Liver (tissue), 9 donors: ENCODE measurements around the gene MB21D2. TPM values are rescaled to one million over a fixed set of nuclear protein-coding genes. Genes with fewer than 3 reads are reported as not detected.

ENCODE experiments used
- DNase-seq: peaks from one replicate; pipeline ENCODE4 v3.0.0-alpha.2; 2017; ENCODE audit warnings: low spot score
- H3K27ac ChIP-seq, 2 donors: one replicate each; pipeline ENCODE4 v1.7.0; 2013; ENCODE audit warnings: inconsistent platforms in 2 of 2, low read length in 2 of 2, control low read depth in 1 of 2, low read depth in 1 of 2, mild to moderate bottlenecking in 1 of 2
- H3K27me3 ChIP-seq, 4 donors: one replicate each; pipeline versions ENCODE4 v1.6.1 to v1.7.0; 2013; ENCODE audit warnings: low read length in 3 of 4, inconsistent platforms in 1 of 4, mild to moderate bottlenecking in 1 of 4, moderate library complexity in 1 of 4; ENCODE audit not compliant: control insufficient read depth in 4 of 4, insufficient read depth in 4 of 4
- H3K36me3 ChIP-seq, 4 donors: one replicate each; pipeline versions ENCODE4 v1.6.1 to v1.7.0; 2013; ENCODE audit warnings: low read length in 3 of 4, mild to moderate bottlenecking in 3 of 4, low read depth in 1 of 4, moderate library complexity in 1 of 4; ENCODE audit not compliant: control insufficient read depth in 4 of 4, insufficient read depth in 3 of 4
- H3K4me1 ChIP-seq, 4 donors: one replicate each; pipeline versions ENCODE4 v1.6.1 to v1.7.0; 2013; ENCODE audit warnings: low read length in 3 of 4, mild to moderate bottlenecking in 3 of 4, moderate library complexity in 1 of 4; ENCODE audit not compliant: control insufficient read depth in 4 of 4, insufficient read depth in 4 of 4
- H3K4me3 ChIP-seq, 3 donors: one replicate each; pipeline versions ENCODE4 v1.6.1 to v1.7.0; 2013; ENCODE audit warnings: low read length in 3 of 3, control low read depth in 1 of 3, low read depth in 1 of 3, mild to moderate bottlenecking in 1 of 3
- H3K9ac ChIP-seq, 2 donors: one replicate each; pipeline ENCODE4 v1.7.0; 2013; ENCODE audit warnings: low read length in 2 of 2, mild to moderate bottlenecking in 2 of 2, moderate library complexity in 2 of 2, control low read depth in 1 of 2, low read depth in 1 of 2
- H3K9me3 ChIP-seq, 4 donors: one replicate each; pipeline versions ENCODE4 v1.6.1 to v1.7.0; 2013; ENCODE audit warnings: low read length in 3 of 4; ENCODE audit not compliant: control insufficient read depth in 4 of 4
- ATF3 ChIP-seq: IDR thresholded peaks from 2 replicates; pipeline ENCODE4 v1.6.1; 2016; ENCODE audit warnings: antibody characterized with exemption
- CTCF ChIP-seq: fragments of 150-350 bp; IDR thresholded peaks from 2 replicates; pipeline ENCODE4 v1.5.1; 2017; ENCODE audit warnings: improper control_type of control experiment, low read depth, low read length; ENCODE audit not compliant: missing input control
- EGR1 ChIP-seq, 2 donors: IDR thresholded peaks; 2 replicates each; pipeline ENCODE4 v1.6.1; 2016 to 2018; ENCODE audit warnings: antibody characterized with exemption in 2 of 2, low read depth in 2 of 2
- FOXA1 ChIP-seq: IDR thresholded peaks from 2 replicates; pipeline ENCODE4 v1.6.1; 2016; ENCODE audit warnings: antibody characterized with exemption
- FOXA2 ChIP-seq: IDR thresholded peaks from 2 replicates; pipeline ENCODE4 v1.6.1; 2016; ENCODE audit warnings: antibody characterized with exemption
- GABPA ChIP-seq, 2 donors: IDR thresholded peaks in 1 of 2; conservative IDR thresholded peaks in 1 of 2; 2 replicates each; pipeline ENCODE4 v1.6.1; 2016; ENCODE audit warnings: antibody characterized with exemption in 2 of 2, mild to moderate bottlenecking in 1 of 2, moderate library complexity in 1 of 2
- HNF4A ChIP-seq, 2 donors: conservative IDR thresholded peaks; 2 replicates each; pipeline ENCODE4 v1.6.1; 2016; ENCODE audit warnings: antibody characterized with exemption in 2 of 2, mild to moderate bottlenecking in 2 of 2
- HNF4G ChIP-seq: IDR thresholded peaks from 2 replicates; pipeline ENCODE4 v1.6.1; 2016; ENCODE audit warnings: antibody characterized with exemption
- JUND ChIP-seq, 2 donors: IDR thresholded peaks; 2 replicates each; pipeline ENCODE4 v1.6.1; 2016; ENCODE audit warnings: antibody characterized with exemption in 2 of 2
- MAX ChIP-seq: IDR thresholded peaks from 2 replicates; pipeline ENCODE4 v1.6.1; 2016; ENCODE audit warnings: antibody characterized with exemption
- NR2F2 ChIP-seq: IDR thresholded peaks from 2 replicates; pipeline ENCODE4 v1.6.1; 2016; ENCODE audit warnings: antibody characterized with exemption
- RAD21 ChIP-seq, 2 donors: IDR thresholded peaks; 2 replicates each; pipeline ENCODE4 v1.6.1; 2016; ENCODE audit warnings: antibody characterized with exemption in 2 of 2, mild to moderate bottlenecking in 2 of 2
- REST ChIP-seq: IDR thresholded peaks from 2 replicates; pipeline ENCODE4 v1.6.1; 2016; ENCODE audit warnings: antibody characterized with exemption, mild to moderate bottlenecking
- RXRA ChIP-seq, 2 donors: IDR thresholded peaks; 2 replicates each; pipeline ENCODE4 v1.6.1; 2017 to 2018; ENCODE audit warnings: antibody characterized with exemption in 2 of 2, mild to moderate bottlenecking in 1 of 2
- SP1 ChIP-seq: IDR thresholded peaks from 2 replicates; pipeline ENCODE4 v1.6.1; 2018; ENCODE audit warnings: antibody characterized with exemption, mild to moderate bottlenecking
- TAF1 ChIP-seq: conservative IDR thresholded peaks from 2 replicates; pipeline ENCODE4 v1.6.1; 2016; ENCODE audit warnings: antibody characterized with exemption, mild to moderate bottlenecking
- YY1 ChIP-seq: IDR thresholded peaks from 2 replicates; pipeline ENCODE4 v1.6.1; 2016; ENCODE audit warnings: antibody characterized with exemption, mild to moderate bottlenecking
- ZBTB33 ChIP-seq: IDR thresholded peaks from 2 replicates; pipeline ENCODE4 v1.6.1; 2016; ENCODE audit warnings: antibody characterized with exemption
- WGBS: extraction: QIAGEN DNeasy Blood & Tissue Kit; methylation state at CpG from one replicate; pipeline ENCODE4 v1.1.7; 2013; 5-methylcytosine and 5-hydroxymethylcytosine counted together
- polyA plus RNA-seq, 2 donors: library from polyadenylated mRNA; stranded (reverse) in 1 of 2; unstranded in 1 of 2; fragments of 200-250 nt in 1 of 2; fragments of >200 nt in 1 of 2; fragmentation: Nextera tagmentation in 1 of 2; extraction: Ambion mirVana in 1 of 2; gene quantifications; one replicate each; pipeline versions ENCODE4 v1.2.1 to v1.2.3, GENCODE V29; 2013 to 2015
- total RNA-seq, 2 donors: library from RNA; depleted of rRNA; stranded (reverse); fragments of >200 nt; gene quantifications; one replicate each; pipeline ENCODE4 v1.2.3, GENCODE V29; 2014
- donor health status: healthy.
- donor health status: healthy.
- donor health status: healthy.
- donor health status: healthy.
- donor health status: healthy.

The MB21D2 gene
- total and polyA plus RNA-seq, 4 donors, result 0.13 to 1.9 (median 0.46) TPM

GRCh38 chr3:192804502-192804901 lies 113.2 kb downstream of the MB21D2 start:
- no peaks in the 10 kb centered on the region for H3K4me1 ChIP-seq
- no peak for DNase-seq
- no peaks in the 10 kb centered on the region for H3K36me3 ChIP-seq
- no peaks in the 10 kb centered on the region for H3K27me3 ChIP-seq
- no peak for TF ChIP-seq JUND (IDR thresholded peaks at IDR 0.05)
- no peak for TF ChIP-seq CTCF
- no peak for TF ChIP-seq MAX
- no peak for TF ChIP-seq EGR1 (IDR thresholded peaks at IDR 0.05; ENCODE audit: low read depth in 2 of 2)
- no peak for TF ChIP-seq FOXA1
- no peak for TF ChIP-seq REST
- no peak for TF ChIP-seq HNF4G
- TF ChIP-seq SP1, result no peak
- no peak for TF ChIP-seq YY1
- no peak for TF ChIP-seq HNF4A (conservative IDR thresholded peaks at IDR 0.05)
- no peak for TF ChIP-seq NR2F2
- TF ChIP-seq ATF3, result no peak
- TF ChIP-seq GABPA (IDR thresholded peaks at IDR 0.05 in 1 of 2, conservative IDR thresholded peaks at IDR 0.05 in 1 of 2), result no peak
- no peak for TF ChIP-seq RAD21 (IDR thresholded peaks at IDR 0.05)
- TF ChIP-seq FOXA2, result no peak
- 87% methylated on average over 2 of the region's 2 CpGs for WGBS
- H3K4me3 ChIP-seq, result no peak overlapping the region
- no peak overlapping the region for H3K9ac ChIP-seq
- H3K9me3 ChIP-seq, result no peaks in the 10 kb centered on the region
- H3K27ac ChIP-seq, result no peak overlapping the region

GRCh38 chr3:192802957-192803899 lies 114.4 kb downstream of the MB21D2 start:
- Histone ChIP-seq H3K4me3 (no peak overlapping the region), H3K36me3 (no peaks in the 10 kb centered on the region), H3K9ac (no peak overlapping the region), H3K27ac (no peak overlapping the region), H3K9me3 (no peaks in the 10 kb centered on the region), H3K4me1 (no peaks in the 10 kb centered on the region), H3K27me3 (no peaks in the 10 kb centered on the region)
- DNase-seq, result no peak
- WGBS, result 60% methylated on average over 7 of the region's 7 CpGs
- TF ChIP-seq TAF1, result no peak
- TF ChIP-seq ATF3, result no peak
- no peak for TF ChIP-seq HNF4G
- TF ChIP-seq MAX, result no peak
- peak; percentile 50 for TF ChIP-seq CTCF
- peak; percentile 81 to 84 for TF ChIP-seq RAD21 (IDR thresholded peaks at IDR 0.05)
- no peak for TF ChIP-seq RXRA (IDR thresholded peaks at IDR 0.05)
- no peak for TF ChIP-seq SP1
- TF ChIP-seq EGR1 (IDR thresholded peaks at IDR 0.05; ENCODE audit: low read depth in 2 of 2), result no peak
- TF ChIP-seq FOXA1, result no peak
- peak; percentile 10 for TF ChIP-seq FOXA2
- no peak for TF ChIP-seq NR2F2
- no peak for TF ChIP-seq ZBTB33
